ENCODE data around the gene CIPC.

DNA sequence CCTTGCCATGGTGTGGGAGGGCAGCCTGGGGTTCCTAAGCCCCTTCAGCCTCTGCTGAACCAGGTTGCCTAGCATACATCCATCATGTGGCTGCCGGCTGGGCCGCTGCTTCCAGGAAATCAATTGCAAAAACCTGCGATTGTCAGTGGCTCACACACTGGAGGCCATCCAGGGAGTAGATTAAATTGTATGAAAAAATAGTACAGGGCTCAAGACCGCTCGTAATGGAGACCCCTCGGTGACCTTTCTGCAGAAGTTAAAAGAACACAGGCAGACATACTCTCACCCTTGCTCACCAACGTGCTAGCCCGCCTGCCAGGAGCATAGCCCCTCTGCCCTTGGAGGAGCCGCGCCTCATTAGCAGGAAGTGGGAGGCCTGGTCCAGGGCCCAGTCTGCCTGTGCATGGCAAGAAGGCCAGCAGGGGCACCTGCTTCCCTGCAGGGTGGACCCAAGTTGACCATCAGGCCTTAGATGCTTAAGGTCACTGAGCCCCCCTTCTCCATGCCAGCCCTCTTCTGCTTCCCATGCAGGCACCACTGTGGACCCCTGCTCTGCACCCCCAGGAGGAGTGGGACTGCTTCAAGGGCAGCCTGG, 31.4 kb upstream of the CIPC start:
- TF ChIP-seq, protein P1, sequence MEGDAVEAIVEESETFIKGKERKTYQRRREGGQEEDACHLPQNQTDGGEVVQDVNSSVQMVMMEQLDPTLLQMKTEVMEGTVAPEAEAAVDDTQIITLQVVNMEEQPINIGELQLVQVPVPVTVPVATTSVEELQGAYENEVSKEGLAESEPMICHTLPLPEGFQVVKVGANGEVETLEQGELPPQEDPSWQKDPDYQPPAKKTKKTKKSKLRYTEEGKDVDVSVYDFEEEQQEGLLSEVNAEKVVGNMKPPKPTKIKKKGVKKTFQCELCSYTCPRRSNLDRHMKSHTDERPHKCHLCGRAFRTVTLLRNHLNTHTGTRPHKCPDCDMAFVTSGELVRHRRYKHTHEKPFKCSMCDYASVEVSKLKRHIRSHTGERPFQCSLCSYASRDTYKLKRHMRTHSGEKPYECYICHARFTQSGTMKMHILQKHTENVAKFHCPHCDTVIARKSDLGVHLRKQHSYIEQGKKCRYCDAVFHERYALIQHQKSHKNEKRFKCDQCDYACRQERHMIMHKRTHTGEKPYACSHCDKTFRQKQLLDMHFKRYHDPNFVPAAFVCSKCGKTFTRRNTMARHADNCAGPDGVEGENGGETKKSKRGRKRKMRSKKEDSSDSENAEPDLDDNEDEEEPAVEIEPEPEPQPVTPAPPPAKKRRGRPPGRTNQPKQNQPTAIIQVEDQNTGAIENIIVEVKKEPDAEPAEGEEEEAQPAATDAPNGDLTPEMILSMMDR (IDR thresholded peaks at IDR 0.05): no peak
- no peak for TF ChIP-seq EZH2 (IDR thresholded peaks at IDR 0.05; ENCODE audit: borderline replicate concordance, insufficient read depth, low read depth, low read length, poor library complexity, severe bottlenecking)

All from B cell (primary cell).